ENCODE measurements around the gene CCRL2. TPM values are rescaled to one million over a fixed set of nuclear protein-coding genes. Genes with fewer than 3 reads are reported as not detected.

The CCRL2 gene
- total RNA-seq, 1 experiment from 2014 or later: not detected

DNA sequence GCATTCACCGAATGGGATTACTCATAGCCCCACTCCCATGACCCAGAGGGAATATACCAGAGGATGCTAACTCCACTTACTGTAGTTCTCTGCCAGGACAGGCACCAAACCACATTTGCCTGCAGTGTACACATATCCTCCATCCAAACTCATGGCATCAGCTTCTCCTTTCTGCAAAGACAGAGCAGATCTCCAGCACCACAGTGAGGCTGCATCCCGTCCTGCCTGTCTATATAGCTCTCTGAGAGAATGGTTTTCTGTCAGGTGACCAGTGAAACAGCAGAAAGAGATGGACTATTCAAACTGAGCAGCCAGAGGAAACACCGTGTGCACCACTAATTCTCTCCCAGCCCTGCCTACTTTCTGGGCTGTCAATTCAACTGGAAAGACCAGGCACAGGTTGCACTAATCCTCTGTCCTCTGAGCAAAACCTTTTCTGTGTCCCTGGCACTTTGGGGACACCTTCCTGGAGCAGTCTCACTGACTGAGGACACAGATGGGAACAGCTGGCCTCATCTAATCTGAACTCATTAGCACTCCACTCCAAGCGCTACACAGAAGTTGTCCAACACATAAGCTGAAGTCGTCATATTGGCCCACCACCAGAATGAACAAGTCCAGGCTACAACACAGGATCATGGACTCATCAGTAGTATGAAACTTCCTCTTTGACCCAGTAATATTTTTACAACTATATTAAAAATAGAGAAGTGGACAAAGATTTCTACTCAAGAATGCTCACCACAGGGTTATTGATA, 40.3 kb downstream of the CCRL2 start:
- no peaks in the 10 kb centered on the region for H3K9me3 ChIP-seq (replicated peaks)
- no peak overlapping the region for H3K27ac ChIP-seq
- no peak overlapping the region for H3K4me3 ChIP-seq
- DNase-seq: no peak
- H3K4me1 ChIP-seq: no peaks in the 10 kb centered on the region
- H3K36me3 ChIP-seq: no peaks in the 10 kb centered on the region
- H3K27me3 ChIP-seq: no peaks in the 10 kb centered on the region

DNA sequence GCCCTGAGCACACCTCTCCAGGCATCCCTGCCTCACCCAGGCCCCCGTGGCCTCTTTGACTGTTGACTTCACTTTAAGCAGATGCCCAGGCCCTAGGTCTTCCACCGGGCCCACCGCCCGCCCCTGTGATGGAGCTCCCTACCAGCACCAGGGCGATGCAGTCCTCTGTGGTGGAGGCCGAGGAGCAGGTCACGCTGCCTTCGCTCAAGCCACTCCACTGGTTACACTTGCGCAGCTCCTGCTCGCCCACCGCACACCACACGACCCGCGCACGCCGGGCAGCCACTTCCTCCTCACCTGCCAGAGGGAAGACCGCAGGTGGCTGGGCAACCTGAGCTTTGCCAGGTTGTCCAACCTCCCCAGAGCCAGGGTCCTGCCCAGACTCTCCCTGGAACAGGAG, 41.7 kb downstream of the CCRL2 start:
- Histone ChIP-seq H3K9me3 (replicated peaks) (no peaks in the 10 kb centered on the region), H3K27ac (no peak overlapping the region), H3K4me1 (no peaks in the 10 kb centered on the region), H3K4me3 (no peak overlapping the region), H3K27me3 (no peaks in the 10 kb centered on the region), H3K36me3 (no peaks in the 10 kb centered on the region)
- no peak for DNase-seq

DNA sequence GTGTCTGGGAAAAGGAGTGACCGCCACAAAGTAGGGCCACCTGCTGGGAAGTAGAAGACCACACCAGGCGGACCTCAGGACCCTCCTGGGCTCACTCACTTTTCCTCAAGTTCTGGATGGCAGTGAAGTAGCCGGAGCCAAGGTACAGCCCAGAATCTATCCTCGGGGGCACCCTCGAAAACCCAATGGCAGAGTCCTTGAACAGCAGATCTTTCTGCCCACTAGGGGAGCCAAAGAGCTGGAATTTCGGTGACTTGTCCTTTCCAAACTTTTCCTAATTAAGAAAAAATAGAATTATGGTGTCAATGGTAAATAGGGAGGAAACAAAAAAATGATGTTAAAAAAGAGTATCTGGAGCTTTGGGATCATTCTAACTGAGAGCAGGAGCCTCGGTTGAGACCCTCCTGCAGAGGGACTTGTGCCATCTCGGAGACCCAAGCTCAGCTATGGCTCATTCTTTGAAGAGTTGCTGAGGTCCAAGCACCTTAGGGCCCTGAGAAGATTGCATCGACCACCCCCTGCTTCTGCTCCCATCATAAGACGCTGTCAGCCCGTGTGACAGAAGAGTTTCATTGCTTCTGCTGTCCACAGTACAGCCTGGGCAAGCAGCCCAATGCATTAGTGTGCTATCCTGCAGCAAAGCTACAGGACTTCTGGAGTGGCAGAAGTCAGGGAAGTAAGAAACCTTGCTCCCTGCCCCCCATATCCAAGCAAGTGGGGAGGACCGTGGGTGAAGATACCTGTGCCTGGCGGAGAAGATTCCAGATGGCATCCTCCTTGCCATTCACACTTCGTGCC, 42.9 kb downstream of the CCRL2 start:
- no peaks in the 10 kb centered on the region for H3K9me3 ChIP-seq (replicated peaks)
- no peaks in the 10 kb centered on the region for H3K27me3 ChIP-seq
- no peak overlapping the region for H3K4me3 ChIP-seq
- peak in 1 of 2 experiments; percentile 22 for DNase-seq
- no peaks in the 10 kb centered on the region for H3K4me1 ChIP-seq
- no peak overlapping the region for H3K27ac ChIP-seq
- no peaks in the 10 kb centered on the region for H3K36me3 ChIP-seq

DNA sequence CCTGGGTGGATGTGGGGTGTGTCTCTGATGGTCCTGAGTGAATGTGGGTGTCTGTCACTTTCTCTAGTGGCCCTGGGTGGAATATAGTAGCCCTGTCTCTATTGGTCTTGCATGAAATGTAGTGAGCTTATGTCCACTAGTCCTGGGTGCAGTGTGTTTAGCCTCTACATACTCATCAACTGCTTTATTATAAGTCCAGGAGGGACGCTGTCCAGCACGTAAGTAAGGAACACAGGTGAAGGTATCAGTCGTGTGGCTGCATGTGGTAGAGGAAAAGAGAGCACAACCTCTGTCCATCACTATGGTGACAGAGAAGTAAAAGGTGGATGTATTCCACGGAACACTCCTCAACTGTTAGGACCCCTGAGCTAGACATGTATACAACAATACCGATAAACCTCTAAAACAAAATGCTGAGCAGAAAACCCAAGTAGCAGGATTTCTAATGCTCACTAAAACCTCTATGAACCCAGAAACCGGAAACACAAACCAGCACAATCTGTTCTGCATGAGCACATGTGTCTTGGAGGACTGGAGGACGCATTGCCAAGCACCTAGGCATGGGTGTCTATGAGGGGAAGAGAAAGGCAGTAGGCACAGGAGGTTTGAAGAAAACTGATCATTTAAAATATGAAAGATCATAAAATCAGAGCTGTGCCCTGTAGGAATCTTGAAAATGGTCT, 46.6 kb downstream of the CCRL2 start:
- H3K27ac ChIP-seq: no peak overlapping the region
- DNase-seq: no peak
- no peaks in the 10 kb centered on the region for H3K27me3 ChIP-seq

DNA sequence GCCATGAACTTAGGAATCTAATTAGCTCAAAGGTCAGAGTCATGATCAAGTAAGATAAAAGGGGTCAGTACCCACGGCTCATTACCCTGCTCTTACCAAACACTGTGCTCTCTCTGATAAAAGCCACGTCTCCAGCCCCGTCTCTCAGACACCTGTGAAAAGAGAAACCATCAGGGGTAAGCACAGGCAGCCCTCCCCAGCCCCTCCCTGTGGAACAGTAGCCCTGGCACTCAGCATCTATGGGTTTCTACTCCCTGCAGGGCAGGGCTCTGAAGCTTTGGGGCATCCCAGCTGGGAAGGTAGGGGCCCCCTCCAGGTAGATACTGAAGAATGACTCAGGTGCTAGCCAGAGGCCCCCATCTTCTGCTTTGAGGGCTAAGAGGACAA, 47.1 kb downstream of the CCRL2 start:
- no peaks in the 10 kb centered on the region for H3K4me1 ChIP-seq
- no peaks in the 10 kb centered on the region for H3K27me3 ChIP-seq
- no peak overlapping the region for H3K4me3 ChIP-seq
- no peaks in the 10 kb centered on the region for H3K36me3 ChIP-seq
- H3K27ac ChIP-seq: no peak overlapping the region
- H3K9me3 ChIP-seq (replicated peaks): no peaks in the 10 kb centered on the region
- DNase-seq: no peak

More for the DNA sequence above, 46.6 kb downstream of the CCRL2 start:
- Histone ChIP-seq H3K4me1 (no peaks in the 10 kb centered on the region), H3K4me3 (no peak overlapping the region), H3K36me3 (no peaks in the 10 kb centered on the region), H3K9me3 (replicated peaks) (no peaks in the 10 kb centered on the region)

DNA sequence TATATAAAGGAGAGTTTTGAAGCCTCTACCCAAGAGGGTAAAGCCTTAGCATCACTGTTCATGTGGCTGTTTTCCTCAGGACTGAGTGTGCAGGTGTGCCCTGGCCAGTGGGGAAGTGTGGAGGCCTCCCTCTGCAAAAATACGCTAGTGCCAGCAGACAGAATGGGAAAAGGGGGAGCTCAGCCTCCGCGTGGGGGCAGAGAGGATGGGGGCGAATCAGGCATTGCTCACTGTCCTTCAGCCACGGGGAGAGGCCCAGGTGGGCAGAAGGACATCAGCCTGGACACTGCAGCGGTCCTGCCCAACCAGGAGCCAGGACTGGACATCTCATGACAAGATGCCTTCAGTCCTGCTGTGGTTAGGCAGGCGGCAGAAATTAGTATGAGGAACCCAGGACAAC, 47.5 kb downstream of the CCRL2 start:
- Histone ChIP-seq H3K27me3 (no peaks in the 10 kb centered on the region), H3K4me3 (no peak overlapping the region), H3K27ac (no peak overlapping the region), H3K36me3 (no peaks in the 10 kb centered on the region), H3K4me1 (no peaks in the 10 kb centered on the region), H3K9me3 (replicated peaks) (no peaks in the 10 kb centered on the region)
- DNase-seq: no peak

DNA sequence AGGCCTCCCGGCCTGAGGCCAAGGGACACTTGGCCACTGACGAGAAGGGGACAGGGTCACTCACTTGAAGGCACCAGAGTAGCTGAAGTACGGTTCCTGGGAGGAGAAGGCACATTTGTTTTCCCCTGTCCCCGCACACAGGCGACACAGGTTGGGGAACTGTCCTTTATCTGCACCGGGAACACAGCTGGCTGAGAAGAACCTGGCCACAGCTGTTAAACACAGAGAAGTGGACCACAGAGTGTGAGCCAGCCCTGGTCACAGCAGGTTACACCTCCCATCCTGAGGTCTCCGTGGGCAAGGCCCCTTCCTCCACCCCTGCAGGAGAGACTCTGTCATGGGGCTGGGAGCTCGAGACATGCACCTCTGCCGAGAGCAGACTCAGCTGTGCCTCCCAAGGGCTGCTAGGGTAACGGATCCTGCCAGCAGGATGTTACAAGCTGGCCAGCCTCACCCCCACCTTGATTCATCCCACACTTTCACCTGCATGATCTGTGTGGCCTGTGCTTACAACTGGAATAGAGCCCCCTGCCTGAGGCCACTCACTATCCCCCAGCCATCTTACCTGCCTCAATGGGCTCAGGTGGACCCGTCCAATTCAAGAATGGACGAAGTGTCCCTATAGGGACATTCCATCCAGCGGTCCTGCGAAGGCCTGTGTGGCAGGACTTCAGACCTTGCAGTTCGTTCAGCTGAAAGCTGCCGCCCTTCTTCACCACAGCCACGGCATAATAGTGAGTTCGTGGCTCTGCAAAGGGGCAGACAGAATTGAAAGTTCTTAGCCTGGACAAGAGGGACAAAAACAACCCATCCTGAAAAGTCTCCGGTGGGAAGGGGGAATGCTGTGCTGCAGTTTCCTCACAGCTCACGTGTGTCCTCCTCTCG, 48.4 kb downstream of the CCRL2 start:
- no peaks in the 10 kb centered on the region for H3K27me3 ChIP-seq
- H3K4me3 ChIP-seq: no peak overlapping the region
- no peaks in the 10 kb centered on the region for H3K9me3 ChIP-seq (replicated peaks)
- DNase-seq: no peak
- H3K27ac ChIP-seq: no peak overlapping the region
- H3K36me3 ChIP-seq: no peaks in the 10 kb centered on the region
- H3K4me1 ChIP-seq: no peaks in the 10 kb centered on the region

DNA sequence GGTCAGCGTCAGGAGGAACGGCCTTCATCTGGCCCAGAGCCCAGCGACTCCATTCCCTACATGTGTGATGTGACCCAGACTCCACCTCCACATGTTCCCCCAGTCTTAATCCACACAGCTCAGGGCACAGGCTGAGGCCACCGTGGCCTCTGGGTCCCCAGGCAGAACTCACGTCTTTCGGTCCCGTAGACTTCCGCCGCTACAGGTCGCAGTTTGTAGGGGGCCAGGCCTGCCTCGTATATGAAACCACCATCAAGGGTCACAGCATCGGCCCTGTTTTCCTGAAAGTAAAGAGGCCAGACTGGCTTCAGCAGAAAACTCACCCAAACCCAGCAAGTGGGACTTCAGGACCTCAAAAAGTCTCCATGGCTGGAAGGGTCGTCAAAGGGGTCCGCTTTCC, 49.1 kb downstream of the CCRL2 start:
- DNase-seq: no peak
- no peak overlapping the region for H3K27ac ChIP-seq

More for the DNA sequence above, 49.1 kb downstream of the CCRL2 start:
- H3K4me1 ChIP-seq: no peaks in the 10 kb centered on the region
- no peaks in the 10 kb centered on the region for H3K9me3 ChIP-seq (replicated peaks)
- H3K4me3 ChIP-seq: no peak overlapping the region
- no peaks in the 10 kb centered on the region for H3K27me3 ChIP-seq
- no peaks in the 10 kb centered on the region for H3K36me3 ChIP-seq

Other genes with a start within 250 kb of the CCRL2 start
- gene CCR1, start 198.9 kb upstream of the CCRL2 start, total RNA-seq (2014; rRNA removed; shearing (Covaris generic)): not detected in 2 replicates
- not detected in 2 replicates for gene CCR3, start 164.8 kb upstream of the CCRL2 start, total RNA-seq (2014; rRNA removed; shearing (Covaris generic))
- gene CCR2, start 53.1 kb upstream of the CCRL2 start, total RNA-seq (2014; rRNA removed; shearing (Covaris generic)): not detected in 2 replicates
- gene CCR5, start 36.3 kb upstream of the CCRL2 start, total RNA-seq (2014; rRNA removed; shearing (Covaris generic)): not detected in 2 replicates
- gene LTF, start 57.6 kb downstream of the CCRL2 start, total RNA-seq (2014; rRNA removed; shearing (Covaris generic)): not detected in 2 replicates
- not detected in 2 replicates for gene RTP3, start 90.7 kb downstream of the CCRL2 start, total RNA-seq (2014; rRNA removed; shearing (Covaris generic))
- not detected in 2 replicates for gene LRRC2, start 159.0 kb downstream of the CCRL2 start, total RNA-seq (2014; rRNA removed; shearing (Covaris generic))
- gene FAM240A, start 205.3 kb downstream of the CCRL2 start, total RNA-seq (2014; rRNA removed; shearing (Covaris generic)): not detected in 2 replicates

All from SJCRH30 (cell line).